ENCODE results near the gene BMPR1A.
"Not testable (repeated sequence)": the region's sequence is repeated elsewhere in the genome, so short reads cannot be mapped to it uniquely, and the experiment has no call there.

Gene BMPR1A

GRCh38 chr10:86944471-86944870, 188.1 kb downstream of the BMPR1A start:
- DNase-seq, result no peak

- no peak for DNase-seq
Observed at GRCh38 chr10:86944907-86945306, 188.5 kb downstream of the BMPR1A start.

GRCh38 chr10:86945361-86946212, 189.2 kb downstream of the BMPR1A start:
- no peak for DNase-seq

GRCh38 chr10:86946213-86947155, 190.1 kb downstream of the BMPR1A start:
- no peak for DNase-seq

- DNase-seq, result not testable (repeated sequence)
Observed at GRCh38 chr10:86947806-86948205, 191.4 kb downstream of the BMPR1A start.

GRCh38 chr10:86950349-86950748, 193.9 kb downstream of the BMPR1A start:
- DNase-seq, result no peak

- DNase-seq, result no peak
Observed at GRCh38 chr10:86951184-86951761, 194.9 kb downstream of the BMPR1A start.

GRCh38 chr10:86952106-86952505, 195.7 kb downstream of the BMPR1A start:
- no peak for DNase-seq

- not testable (repeated sequence) for DNase-seq
Observed at GRCh38 chr10:86952697-86953096, 196.3 kb downstream of the BMPR1A start.

- no peak for DNase-seq
Observed at GRCh38 chr10:86953747-86954680, 197.6 kb downstream of the BMPR1A start.

GRCh38 chr10:86954681-86955500, 198.5 kb downstream of the BMPR1A start:
- DNase-seq, result no peak

GRCh38 chr10:86955501-86956194, 199.2 kb downstream of the BMPR1A start:
- no peak for DNase-seq

- DNase-seq, result no peak
Observed at GRCh38 chr10:86956195-86956847, 199.9 kb downstream of the BMPR1A start.

- no peak for DNase-seq
Observed at GRCh38 chr10:86956848-86957448, 200.5 kb downstream of the BMPR1A start.

GRCh38 chr10:86957471-86958115, 201.2 kb downstream of the BMPR1A start, which contains the start of gene MMRN2:
Gene MMRN2 (minus strand): TSS chr10:86957615. CDS start chr10:86957541, 74 bp downstream.
- no peak for DNase-seq

GRCh38 chr10:86958116-86958900, 201.9 kb downstream of the BMPR1A start, which contains the start of gene SNCG:
Gene SNCG (plus strand): TSS chr10:86958599. CDS start chr10:86958698, 99 bp downstream.
- DNase-seq, result no peak

GRCh38 chr10:86958901-86959736, 202.7 kb downstream of the BMPR1A start:
- no peak for DNase-seq

Measured in stimulated activated naive CD4-positive, alpha-beta T cell treated with Interleukin-2 at 50 U/mL for 16 hours (primary cell).